Measurements from ENCODE around the gene RINT1. TPM values are rescaled to one million over a fixed set of nuclear protein-coding genes. Genes with fewer than 3 reads are reported as not detected.
A peak's percentile ranks its signal among the peaks of the same experiment; 100 is the strongest.
"Not testable (repeated sequence)": the region's sequence is repeated elsewhere in the genome, so short reads cannot be mapped to it uniquely, and the experiment has no call there.

The RINT1 gene
- polyA plus RNA-seq (2012; ENCODE audit: insufficient read depth, insufficient read length), result 16.8 TPM

DNA sequence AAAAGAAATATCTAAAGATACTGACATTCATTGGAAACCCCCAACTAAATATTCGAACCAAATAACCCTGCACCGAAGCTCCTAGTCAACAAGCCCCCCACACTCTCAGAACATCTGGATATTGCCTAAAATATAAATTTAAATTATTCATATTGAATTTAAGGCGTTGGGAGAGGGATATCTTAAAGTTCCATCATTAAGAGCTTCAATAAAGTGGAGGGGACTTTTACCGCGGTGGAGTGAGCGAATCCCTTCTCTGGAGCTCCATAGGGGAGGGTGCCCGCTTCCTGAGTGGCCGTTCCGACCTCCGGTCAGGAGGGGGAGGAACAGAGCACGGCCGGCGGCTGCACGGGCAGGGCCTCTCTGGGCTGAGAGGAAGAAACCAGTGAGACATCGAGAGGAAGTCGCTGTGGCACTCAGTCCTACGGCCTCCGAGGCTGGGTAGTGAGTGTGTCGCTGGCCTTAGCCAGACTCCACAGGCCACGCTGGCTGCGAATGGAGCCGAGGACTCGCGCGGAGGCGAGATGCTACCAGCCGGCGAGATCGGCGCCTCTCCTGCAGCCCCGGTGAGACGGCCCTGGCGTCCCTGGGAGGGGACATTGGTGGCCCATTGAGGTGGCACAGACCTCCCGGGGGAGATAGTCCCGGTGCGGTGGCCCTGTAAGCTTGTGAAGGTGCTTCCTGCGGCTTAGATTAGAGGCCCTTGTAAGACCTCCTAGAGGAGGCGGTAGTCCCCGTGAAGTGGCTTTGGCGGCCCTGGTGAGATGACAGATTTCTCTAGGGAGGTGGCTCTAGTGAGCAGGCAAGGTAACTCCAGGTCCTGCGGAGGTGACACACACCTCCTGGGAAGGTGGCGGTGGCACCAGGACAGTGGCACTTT is at the start of gene RINT1:
Gene RINT1, plus strand, starts transcription at position 410 of the 880 bp plus-strand sequence. Its CDS starts 115 bp downstream, at position 525.
- H3K4me3 ChIP-seq (ENCODE audit: low read length), result peak within 1 kb of the TSS; percentile 91
- peak; percentile 85 for DNase-seq (ENCODE audit: low read depth, low spot score)

DNA sequence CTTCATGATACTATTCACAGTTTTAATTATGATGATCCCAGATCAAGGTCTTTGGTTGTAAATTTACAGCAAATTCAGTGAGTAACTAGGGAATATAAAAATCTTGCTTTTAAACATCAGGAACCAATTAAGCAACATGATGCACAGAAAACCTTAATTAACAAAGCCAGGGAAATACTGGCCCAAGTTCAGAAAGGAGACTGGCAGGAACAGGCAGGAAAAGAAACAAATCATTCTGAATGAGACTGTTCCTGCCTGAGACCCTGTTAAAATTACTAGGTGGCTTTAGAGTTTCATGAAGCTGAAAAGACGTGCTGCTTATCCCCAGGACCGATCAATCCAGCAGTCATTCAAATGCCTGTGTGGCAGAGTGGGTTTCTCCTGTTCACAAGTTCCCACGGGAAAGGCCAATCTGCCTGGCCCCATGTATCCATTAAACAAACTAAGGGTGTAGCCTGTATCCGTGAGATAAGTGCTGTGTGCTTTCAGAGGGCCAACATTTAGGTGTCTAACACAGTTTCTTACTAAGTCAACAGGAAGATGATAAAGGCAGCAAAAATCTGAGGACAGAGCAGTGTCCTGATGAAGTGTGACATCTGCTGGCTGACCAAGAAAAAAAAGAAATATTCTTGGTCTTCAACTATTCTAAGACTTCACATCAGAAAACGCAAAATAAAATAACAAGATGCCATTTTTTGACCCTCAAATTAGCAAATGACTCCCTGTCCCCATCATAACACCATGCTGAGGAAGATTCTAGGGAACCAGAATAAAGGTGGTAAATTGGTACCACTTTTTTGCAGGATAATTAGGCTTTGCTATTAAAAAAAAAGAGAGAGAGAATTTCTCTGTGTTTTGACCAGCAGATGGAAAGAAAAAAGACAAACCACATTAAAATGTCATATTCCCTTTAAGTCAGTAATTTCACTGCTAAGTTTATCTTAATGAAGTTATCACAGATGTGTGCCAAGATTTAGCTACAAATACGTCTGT is 44.1 kb upstream of the RINT1 start:
- H3K4me3 ChIP-seq (ENCODE audit: low read length), result no peak overlapping the region
- DNase-seq (ENCODE audit: low read depth, low spot score), result peak; percentile 17

DNA sequence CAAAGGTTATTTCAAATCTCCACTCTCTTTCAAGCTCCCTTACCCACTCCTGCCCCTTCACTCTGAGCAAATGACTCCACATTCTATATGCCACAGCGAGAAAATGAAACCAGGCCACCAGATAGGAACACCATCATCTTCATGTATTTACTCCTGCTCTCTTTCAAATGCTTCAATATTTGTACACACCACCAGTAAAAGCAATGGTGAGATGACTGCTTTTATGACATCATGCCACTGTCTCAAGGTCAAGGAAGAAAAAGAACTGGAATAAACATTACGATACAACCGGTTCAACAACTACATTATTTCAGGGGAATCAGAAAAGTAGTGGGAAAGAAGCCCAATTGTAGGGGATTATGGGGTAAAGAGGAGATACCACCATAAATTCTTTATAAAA is 42.6 kb upstream of the RINT1 start:
- no peak for DNase-seq (ENCODE audit: low read depth, low spot score)
- H3K4me3 ChIP-seq (ENCODE audit: low read length), result no peak overlapping the region

DNA sequence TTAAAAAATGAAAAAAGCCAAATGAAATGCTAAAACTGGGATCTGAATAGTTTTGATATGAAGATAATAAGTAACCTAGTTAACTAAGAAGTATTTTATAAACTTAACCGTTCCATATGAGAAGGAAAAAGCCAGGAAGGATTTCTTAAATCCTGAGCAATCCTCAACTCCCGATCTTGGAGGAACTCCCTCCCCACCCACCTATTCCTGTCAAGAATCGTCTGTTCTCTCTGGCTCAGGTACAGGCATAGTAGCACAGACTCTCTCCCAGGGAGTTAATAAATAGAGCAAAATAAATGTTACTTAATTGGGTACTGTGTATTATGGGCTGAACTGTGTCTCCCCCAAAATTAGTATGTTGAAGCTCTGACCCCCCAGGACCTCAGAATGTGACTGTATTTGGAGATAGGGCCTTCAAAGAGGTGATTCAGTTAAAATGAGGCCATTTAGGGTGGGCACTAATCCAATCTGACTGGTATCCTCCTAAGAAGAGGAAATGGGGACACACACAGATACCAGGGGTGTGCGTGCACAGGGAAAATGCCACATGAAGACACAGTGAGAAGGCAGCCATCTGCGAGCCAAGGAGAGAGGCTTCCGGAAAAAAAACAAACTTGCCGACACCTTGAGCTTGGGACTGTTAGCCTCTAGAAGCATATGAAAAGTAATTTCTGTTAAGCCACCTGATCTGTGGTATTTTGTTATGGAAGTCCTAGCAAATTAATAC is 38.6 kb upstream of the RINT1 start:
- no peak for DNase-seq (ENCODE audit: low read depth, low spot score)
- H3K4me3 ChIP-seq (ENCODE audit: low read length), result no peak overlapping the region

DNA sequence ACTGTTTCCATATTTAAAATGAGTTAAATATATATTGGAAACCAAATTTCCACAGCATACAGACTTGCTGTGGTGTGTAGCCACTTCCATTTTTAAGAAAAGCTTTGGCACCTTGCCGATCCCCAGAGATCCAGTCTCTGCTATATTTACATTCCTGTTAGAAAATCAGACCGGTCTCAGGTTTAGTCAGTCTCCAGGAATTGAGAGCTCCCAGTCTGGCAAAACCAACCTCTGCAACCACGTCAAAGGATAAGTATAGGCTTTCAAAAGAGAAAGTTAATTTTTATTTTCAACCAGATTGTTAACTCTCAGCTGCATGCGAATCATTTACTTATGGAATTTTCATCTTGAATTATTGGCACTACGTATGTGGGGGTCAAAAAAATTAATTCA is 38.1 kb upstream of the RINT1 start:
- no peak for DNase-seq (ENCODE audit: low read depth, low spot score)
- H3K4me3 ChIP-seq (ENCODE audit: low read length), result no peak overlapping the region

DNA sequence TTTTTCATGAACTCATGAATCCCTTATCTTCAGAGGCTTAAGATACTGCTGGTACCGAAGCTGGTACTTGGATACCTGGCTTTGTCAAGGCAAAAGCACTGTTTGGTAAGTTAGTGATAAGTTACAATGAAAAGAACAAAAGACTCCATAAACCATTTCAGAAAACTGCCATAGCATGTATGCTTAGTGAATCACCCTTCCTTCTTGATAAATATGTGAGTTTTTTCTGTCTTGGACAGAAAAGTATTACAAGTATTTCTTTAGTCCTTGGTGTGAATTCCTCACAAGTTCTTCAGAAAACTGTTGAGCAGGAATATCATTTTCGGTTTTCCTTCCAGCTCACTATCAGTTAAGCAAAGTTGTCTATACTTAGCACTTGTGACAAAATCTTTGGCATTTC is 35.5 kb upstream of the RINT1 start:
- no peak for DNase-seq (ENCODE audit: low read depth, low spot score)
- H3K4me3 ChIP-seq (ENCODE audit: low read length), result no peak overlapping the region

DNA sequence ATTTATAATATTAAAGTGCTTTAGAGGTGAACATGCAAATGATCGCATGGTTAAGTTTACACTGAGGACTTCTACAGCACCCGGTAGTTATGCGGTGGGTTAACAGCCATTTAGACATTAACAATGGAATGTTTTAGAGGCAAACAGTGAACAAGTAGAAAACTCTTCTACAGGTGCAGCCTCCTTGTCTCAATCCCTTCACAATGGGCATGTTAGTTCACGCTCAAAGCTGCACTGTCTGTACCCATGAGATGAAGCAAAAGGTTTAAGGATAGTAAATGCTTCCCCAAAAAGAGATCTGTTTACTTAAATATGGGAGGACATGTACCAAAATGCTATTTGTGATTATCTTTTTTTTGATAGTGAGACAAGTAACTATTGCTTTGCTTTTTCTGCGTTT is 35.0 kb upstream of the RINT1 start:
- DNase-seq (ENCODE audit: low read depth, low spot score), result no peak
- no peak overlapping the region for H3K4me3 ChIP-seq (ENCODE audit: low read length)

DNA sequence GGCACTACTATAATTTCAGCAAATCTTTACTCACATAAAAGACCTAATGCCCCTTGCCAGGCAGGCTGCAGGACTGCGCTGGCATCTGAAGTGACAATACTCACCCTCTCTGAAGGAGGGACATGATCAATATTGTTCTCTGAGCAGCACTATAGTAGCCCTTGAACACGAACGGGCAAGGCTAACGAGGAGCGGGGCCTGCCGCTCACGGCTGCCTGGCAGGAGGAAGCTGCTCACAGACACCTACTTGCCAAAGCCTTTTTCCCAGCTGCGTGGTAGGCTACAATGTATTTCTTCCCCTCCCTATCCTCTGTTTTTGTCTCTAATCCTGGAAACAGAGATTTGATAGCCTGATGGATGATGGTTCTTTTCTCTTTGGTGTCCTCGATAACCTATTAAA is 29.8 kb upstream of the RINT1 start:
- no peak overlapping the region for H3K4me3 ChIP-seq (ENCODE audit: low read length)
- DNase-seq (ENCODE audit: low read depth, low spot score), result no peak

DNA sequence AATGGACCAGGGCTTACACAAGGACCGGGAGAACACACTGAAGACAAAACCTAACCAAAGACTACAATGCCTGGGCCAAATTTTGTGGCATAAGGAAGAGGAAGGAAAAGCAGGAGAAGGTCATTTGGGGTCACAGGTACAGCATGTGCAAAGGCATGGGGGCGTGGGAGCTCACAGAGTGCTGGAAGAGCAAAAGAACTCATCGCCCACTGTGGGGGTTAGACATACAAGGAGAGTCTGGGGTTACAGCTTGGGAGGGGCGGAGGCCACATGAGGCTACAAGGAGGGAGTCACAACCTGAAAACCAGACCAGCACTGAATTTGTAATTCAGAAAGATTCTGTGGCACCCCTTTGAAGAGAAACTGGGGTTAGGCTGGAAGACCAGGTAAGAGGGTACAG is 19.6 kb upstream of the RINT1 start:
- no peak overlapping the region for H3K4me3 ChIP-seq (ENCODE audit: low read length)
- no peak for DNase-seq (ENCODE audit: low read depth, low spot score)

DNA sequence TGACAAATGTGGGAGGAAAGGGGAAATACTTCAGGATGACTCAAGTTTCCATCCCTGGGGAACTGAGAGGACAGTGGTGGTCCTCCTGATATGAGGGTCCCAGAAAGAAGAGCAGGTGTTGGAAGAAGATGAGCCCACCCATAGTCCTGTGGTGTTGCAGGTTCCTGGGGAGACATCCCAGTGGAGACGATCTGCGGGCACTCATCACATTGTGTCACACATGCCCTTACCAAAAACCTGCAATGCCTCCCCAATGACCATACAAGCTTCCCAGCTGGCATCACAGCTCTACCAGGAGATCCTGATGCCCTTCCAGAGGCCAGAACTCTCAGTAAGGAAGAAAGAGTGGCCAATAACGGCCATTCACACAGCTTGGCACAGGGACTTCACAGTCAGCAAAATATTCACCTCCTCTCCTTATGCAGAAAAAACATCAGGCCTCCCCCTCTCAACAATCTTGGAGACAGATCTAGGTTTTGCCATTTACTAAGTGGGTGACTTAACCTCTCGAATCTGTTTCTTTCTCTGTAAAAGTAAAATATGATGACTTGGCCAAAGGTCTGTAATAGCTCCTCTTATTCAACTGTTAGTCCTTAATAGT is 19.0 kb upstream of the RINT1 start:
- H3K4me3 ChIP-seq (ENCODE audit: low read length), result no peak overlapping the region
- DNase-seq (ENCODE audit: low read depth, low spot score), result no peak

DNA sequence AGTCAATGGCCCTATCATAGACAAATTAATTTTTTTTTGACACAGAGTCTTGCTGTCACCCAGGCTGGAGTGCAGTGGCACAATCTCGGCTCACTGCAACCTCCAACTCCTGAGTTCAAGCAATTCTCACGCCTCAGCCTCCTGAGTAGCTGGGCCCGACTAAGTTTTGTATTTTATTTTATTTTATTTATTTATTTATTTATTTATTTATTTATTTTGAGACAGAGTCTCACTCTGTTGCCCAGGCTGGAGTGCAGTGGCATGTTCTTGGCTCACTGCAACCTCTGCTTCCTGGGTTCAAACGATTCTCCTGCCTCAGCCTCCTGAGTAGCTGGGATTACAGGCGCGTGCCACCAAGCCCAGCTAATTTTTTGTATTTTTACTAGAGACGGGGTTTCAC is 16.4 kb upstream of the RINT1 start:
- not testable (repeated sequence) for DNase-seq (ENCODE audit: low read depth, low spot score); H3K4me3 ChIP-seq (ENCODE audit: low read length)

DNA sequence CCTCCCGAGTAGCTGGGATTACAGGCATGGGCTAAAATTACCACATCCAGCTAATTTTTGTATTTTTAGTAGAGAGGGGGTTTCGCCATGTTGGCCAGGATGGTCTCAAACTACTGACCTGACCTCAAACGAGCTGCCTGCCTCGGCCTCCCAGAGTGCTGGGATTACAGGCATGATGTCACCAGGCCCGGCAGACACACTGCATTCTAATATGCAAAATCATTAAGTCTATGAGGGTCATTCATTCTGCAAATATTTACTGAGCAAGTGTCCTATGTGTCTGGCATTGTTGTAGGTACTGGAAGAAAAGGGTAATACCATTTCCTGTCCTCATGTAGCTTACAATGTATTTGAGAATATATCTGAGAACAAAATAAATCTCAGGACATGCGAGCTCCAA is 12.6 kb upstream of the RINT1 start:
- no peak for DNase-seq (ENCODE audit: low read depth, low spot score)
- H3K4me3 ChIP-seq (ENCODE audit: low read length), result no peak overlapping the region

DNA sequence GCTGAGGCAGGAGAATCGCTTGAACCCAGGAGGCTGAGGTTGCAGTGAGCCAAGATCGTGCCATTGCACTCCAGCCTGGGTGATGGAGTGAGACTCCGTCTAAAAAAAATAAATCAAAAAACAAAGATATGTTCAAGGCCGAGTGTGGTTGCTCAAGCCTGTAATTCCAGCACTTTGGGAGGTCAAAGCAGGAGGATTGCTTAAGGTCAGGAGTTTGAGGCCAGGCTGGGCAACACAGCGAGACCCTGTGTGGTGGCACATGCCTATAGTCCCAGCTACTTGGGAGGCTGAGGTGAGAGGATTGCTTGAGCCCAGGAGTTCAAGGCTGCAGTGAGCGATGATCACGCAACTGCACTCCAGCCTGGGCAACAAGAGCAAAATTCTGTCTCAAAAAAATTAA is 11.4 kb upstream of the RINT1 start:
- peak overlapping the region; percentile 81 for H3K4me3 ChIP-seq (ENCODE audit: low read length)
- DNase-seq (ENCODE audit: low read depth, low spot score), result not testable (repeated sequence)

DNA sequence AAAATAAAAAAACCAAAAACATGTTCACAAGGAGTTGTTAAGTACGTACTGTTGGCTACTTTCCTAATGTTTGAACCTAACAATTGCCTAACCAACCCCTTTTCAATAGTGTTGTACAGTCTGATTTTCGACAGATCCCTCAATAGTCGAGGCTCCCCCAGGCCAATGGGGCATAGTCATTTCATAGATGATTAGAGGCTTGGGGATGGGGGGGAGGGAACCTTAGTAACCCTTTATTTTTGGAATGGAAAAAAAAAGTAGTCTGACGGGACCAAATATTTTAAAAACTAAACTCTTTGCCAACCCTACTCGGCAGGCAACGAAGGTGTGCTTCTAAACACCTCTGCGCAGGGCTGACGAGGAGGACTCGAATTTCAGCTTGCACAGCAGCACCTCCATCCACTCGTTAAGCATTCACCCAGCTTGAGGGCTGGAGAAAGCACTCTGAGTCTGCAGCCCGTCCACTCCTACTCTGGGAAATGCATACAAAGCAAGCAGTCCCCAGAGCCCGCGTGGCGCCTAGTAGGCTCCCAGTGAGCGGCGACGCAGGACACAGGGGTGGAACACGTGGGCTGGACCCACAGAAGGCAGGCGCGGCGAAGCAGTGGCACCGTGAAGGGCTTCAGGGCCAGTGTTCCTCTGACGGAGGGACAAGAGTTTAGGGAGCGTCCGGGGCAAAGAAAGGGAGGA is 10.8 kb upstream of the RINT1 start:
- peak overlapping the region; percentile 81 for H3K4me3 ChIP-seq (ENCODE audit: low read length)
- no peak for DNase-seq (ENCODE audit: low read depth, low spot score)

DNA sequence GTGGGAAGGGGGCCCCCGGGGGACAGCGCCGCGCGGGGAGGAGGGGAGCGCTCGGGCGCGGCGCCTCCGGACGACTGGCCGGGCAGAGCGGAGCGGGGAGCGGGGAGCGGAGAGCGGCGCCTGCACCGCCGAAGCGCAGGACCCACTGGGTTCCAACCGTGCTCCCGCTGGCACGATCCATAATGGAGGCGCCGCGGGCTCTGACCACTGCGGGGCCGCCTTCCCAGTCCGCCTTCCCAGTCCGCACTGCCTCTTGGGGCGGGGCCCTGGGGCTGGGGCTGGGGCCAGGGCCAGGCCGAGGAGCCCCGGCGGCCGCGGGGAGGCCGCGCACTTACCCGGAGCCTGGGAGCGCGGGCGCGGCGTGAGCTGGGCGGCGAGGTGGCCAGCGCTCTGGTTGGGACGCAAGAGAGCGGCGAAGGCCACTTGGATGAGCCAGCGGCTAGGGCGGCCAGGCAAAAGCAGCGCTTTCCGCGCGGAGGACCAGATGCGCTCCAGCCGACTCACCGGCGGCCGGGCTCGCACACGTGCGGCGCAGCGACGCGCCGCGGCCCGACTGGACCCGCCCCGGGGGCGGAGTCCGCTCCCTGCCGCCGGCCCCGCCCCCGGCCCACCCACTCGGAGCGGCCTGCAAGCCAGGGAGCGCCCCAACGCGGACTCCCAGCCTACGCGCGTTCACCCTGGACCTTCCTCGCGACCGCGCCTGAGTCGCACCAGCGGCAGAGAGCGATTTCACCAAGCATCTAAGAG is 10.1 kb upstream of the RINT1 start, which contains the start of gene PUS7:
Gene PUS7, minus strand, starts transcription at position 555 of the 747 bp plus-strand sequence. CDS start 13,759 bp downstream, outside the sequence.
- peak within 1 kb of the TSS; percentile 81 for H3K4me3 ChIP-seq (ENCODE audit: low read length)
- DNase-seq (ENCODE audit: low read depth, low spot score), result peak; percentile 68

DNA sequence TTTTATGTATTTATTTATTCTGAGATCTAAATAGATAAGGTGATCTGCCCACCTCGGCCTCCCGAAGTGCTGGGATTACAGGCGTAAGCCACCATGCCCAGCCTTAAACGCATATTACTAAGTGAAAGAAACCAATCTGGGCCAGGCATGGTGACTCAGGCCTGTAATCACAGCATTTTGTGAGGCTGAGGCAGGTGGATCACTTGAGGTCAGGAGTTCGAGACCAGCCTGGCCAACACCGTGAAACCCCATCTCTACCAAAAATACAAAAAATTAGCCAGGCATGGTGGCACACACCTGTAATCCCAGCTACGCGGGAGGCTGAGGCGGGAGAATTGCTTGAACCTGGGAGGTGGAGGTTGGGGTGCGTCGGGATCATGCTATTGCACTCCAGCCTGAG is 7.6 kb upstream of the RINT1 start:
- not testable (repeated sequence) for DNase-seq (ENCODE audit: low read depth, low spot score); H3K4me3 ChIP-seq (ENCODE audit: low read length)

DNA sequence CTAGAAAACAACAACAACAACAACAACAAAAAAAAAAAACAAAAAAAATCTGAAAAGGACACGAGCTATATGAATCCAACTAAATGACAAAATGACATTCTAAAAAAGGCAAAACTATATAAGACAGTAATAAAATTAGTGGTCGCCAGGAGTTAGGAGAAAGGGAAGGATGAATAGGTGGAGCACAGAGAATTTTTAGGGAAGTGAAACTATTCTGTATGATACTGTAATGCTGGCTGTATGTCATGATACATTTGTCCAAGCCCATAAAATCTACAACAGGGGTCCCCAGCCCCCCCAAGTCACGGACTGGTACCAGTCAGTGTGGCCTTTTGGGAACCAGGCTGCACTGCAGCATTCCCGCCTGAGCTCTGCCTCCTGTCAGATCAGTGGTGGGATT is 7.2 kb upstream of the RINT1 start:
- no peak for DNase-seq (ENCODE audit: low read depth, low spot score)
- no peak overlapping the region for H3K4me3 ChIP-seq (ENCODE audit: low read length)

Measured in Jurkat, Clone E6-1 (cell line).